Hepatocyte (in vitro differentiated cells): Measurements from ENCODE around the gene ETS2.

Experiments used
- CTCF ChIP-seq: fragments of 200-600 bp; sonication (generic); IDR thresholded peaks from 2 replicates; pipeline ENCODE4 v1.5.1; 2016; ENCODE audit warnings: antibody characterized with exemption, mild to moderate bottlenecking; ENCODE audit not compliant: poor library complexity
- EZH2 ChIP-seq: fragments of 200-600 bp; sonication (generic); IDR thresholded peaks from 2 replicates; pipeline ENCODE4 v1.6.1; 2016; ENCODE audit warnings: antibody characterized with exemption, mild to moderate bottlenecking, borderline replicate concordance
- EZH2phosphoT487 ChIP-seq: fragments of 200-600 bp; sonication (generic); IDR thresholded peaks from one replicate; pipeline ENCODE4 v1.6.1; 2018; ENCODE audit warnings: antibody characterized with exemption, mild to moderate bottlenecking, low read depth, moderate library complexity; ENCODE audit not compliant: unreplicated experiment, severe bottlenecking

GRCh38 chr21:38843806-38844503, 38.2 kb downstream of the ETS2 start:
- TF ChIP-seq CTCF (no peak), EZH2 (no peak), EZH2phosphoT487 (no peak)
